ENCODE measurements around the gene DSCAML1. TPM values are rescaled to one million over a fixed set of nuclear protein-coding genes. Genes with fewer than 3 reads are reported as not detected.

The DSCAML1 gene
- total and polyA plus RNA-seq, 10 of the 15 experiments (the other 5 are each of a cell fraction or from before 2014, with no cell fraction given), result 0.03 to 0.18 (median 0.06) TPM; not detected in 1

DNA sequence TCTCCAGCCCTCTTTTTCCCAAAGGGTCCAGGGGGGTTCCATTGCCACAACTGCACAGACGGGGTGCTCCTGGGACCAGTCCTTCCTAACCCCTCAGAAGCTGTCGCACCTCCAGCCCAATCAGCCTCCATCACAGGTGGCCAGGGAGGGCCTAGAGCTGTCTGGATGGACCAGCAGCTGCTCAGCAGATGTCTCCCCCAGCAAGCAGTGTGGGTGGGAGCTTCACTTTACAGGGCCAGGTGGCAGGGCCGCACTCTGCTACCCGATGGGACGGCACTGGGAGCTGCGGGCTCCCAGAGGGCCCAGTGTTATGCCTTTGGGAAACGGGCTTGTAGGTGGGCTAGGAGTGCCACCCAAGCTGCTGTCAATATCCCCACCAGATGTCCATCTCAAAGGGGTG, 120.5 kb downstream of the DSCAML1 start:
- POLR2A ChIA-PET, result no interaction called here
- CTCF ChIA-PET, result interaction anchor here (0.5 to 0.9 kb wide), 2 partner anchors 642 to 1679 kb away, joined by 3 read pairs; no protein-coding TSS in a partner anchor
- intact Hi-C loops (cut with micrococcal nuclease; ENCODE audit: unreplicated experiment), result no loop called here
- WGBS (ENCODE audit: insufficient coverage, insufficient replicate concordance, low lambda C conversion rate, missing lambda C conversion rate), result 43% methylated on average over 6 of the region's 7 CpGs
- DNase-seq (ENCODE audit: low read depth, low spot score), result no peak
- peaks cover 4 to 8% of the 10 kb centered on the region in 2 experiments; a peak in 3 of 4 replicates for H3K27me3 ChIP-seq (replicated peaks in 1 of 2; ENCODE audit: control insufficient read depth in 2 of 2, insufficient read depth in 2 of 2, low read length in 1 of 2)
- no peaks in the 10 kb centered on the region for H3K36me3 ChIP-seq (ENCODE audit: control insufficient read depth in 2 of 2, insufficient read depth in 2 of 2, low read length in 1 of 2)
- H3K9ac ChIP-seq (ENCODE audit: control insufficient read depth, insufficient read depth, low read length), result no peak overlapping the region
- SMC1A ChIA-PET (ENCODE audit: uncharacterized antibody, unreplicated experiment), result interaction anchor here (0.6 kb wide), 1 partner anchor 1096 kb away, joined by 3 read pairs; no protein-coding TSS in a partner anchor
- no peak overlapping the region for H2AFZ ChIP-seq (ENCODE audit: control insufficient read depth, low read depth, low read length)
- BruUV-seq (replicated peaks), result no TSS peak
- H3K9me3 ChIP-seq (replicated peaks; ENCODE audit: control insufficient read depth, insufficient read depth, low read length), result no peaks in the 10 kb centered on the region
- H3K4me1 ChIP-seq (ENCODE audit: control insufficient read depth, insufficient read depth, low read length), result no peaks in the 10 kb centered on the region
- H3K79me2 ChIP-seq (ENCODE audit: control insufficient read depth, insufficient read depth, low read length), result no peaks in the 10 kb centered on the region
- TF ChIP-seq HCFC1 (IDR thresholded peaks at IDR 0.05; ENCODE audit: low read length) (no peak), POLR2AphosphoS5 (IDR thresholded peaks at IDR 0.05; ENCODE audit: low read length) (no peak), FOXM1 (IDR thresholded peaks at IDR 0.05; ENCODE audit: low read depth, low read length) (no peak), TCF7 (IDR thresholded peaks at IDR 0.05; ENCODE audit: borderline replicate concordance) (no peak), TAF1 (IDR thresholded peaks at IDR 0.05; ENCODE audit: borderline replicate concordance, low read depth, low read length) (no peak), SIN3A (IDR thresholded peaks at IDR 0.05; ENCODE audit: low read depth, low read length) (no peak)
- TF ChIP-seq, protein P1, sequence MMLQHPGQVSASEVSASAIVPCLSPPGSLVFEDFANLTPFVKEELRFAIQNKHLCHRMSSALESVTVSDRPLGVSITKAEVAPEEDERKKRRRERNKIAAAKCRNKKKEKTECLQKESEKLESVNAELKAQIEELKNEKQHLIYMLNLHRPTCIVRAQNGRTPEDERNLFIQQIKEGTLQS (IDR thresholded peaks at IDR 0.05; ENCODE audit: borderline replicate concordance, extremely low read depth, low read depth, low read length), result no peak
- TF ChIP-seq, protein P2, sequence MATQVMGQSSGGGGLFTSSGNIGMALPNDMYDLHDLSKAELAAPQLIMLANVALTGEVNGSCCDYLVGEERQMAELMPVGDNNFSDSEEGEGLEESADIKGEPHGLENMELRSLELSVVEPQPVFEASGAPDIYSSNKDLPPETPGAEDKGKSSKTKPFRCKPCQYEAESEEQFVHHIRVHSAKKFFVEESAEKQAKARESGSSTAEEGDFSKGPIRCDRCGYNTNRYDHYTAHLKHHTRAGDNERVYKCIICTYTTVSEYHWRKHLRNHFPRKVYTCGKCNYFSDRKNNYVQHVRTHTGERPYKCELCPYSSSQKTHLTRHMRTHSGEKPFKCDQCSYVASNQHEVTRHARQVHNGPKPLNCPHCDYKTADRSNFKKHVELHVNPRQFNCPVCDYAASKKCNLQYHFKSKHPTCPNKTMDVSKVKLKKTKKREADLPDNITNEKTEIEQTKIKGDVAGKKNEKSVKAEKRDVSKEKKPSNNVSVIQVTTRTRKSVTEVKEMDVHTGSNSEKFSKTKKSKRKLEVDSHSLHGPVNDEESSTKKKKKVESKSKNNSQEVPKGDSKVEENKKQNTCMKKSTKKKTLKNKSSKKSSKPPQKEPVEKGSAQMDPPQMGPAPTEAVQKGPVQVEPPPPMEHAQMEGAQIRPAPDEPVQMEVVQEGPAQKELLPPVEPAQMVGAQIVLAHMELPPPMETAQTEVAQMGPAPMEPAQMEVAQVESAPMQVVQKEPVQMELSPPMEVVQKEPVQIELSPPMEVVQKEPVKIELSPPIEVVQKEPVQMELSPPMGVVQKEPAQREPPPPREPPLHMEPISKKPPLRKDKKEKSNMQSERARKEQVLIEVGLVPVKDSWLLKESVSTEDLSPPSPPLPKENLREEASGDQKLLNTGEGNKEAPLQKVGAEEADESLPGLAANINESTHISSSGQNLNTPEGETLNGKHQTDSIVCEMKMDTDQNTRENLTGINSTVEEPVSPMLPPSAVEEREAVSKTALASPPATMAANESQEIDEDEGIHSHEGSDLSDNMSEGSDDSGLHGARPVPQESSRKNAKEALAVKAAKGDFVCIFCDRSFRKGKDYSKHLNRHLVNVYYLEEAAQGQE (IDR thresholded peaks at IDR 0.05; ENCODE audit: low read depth, low read length), result no peak
- TF ChIP-seq, protein P3, sequence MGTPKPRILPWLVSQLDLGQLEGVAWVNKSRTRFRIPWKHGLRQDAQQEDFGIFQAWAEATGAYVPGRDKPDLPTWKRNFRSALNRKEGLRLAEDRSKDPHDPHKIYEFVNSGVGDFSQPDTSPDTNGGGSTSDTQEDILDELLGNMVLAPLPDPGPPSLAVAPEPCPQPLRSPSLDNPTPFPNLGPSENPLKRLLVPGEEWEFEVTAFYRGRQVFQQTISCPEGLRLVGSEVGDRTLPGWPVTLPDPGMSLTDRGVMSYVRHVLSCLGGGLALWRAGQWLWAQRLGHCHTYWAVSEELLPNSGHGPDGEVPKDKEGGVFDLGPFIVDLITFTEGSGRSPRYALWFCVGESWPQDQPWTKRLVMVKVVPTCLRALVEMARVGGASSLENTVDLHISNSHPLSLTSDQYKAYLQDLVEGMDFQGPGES (IDR thresholded peaks at IDR 0.05), result no peak
- TF ChIP-seq, protein P4, sequence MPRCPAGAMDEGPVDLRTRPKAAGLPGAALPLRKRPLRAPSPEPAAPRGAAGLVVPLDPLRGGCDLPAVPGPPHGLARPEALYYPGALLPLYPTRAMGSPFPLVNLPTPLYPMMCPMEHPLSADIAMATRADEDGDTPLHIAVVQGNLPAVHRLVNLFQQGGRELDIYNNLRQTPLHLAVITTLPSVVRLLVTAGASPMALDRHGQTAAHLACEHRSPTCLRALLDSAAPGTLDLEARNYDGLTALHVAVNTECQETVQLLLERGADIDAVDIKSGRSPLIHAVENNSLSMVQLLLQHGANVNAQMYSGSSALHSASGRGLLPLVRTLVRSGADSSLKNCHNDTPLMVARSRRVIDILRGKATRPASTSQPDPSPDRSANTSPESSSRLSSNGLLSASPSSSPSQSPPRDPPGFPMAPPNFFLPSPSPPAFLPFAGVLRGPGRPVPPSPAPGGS (IDR thresholded peaks at IDR 0.05; ENCODE audit: borderline replicate concordance, insufficient read depth, low read depth, low read length, poor library complexity, severe bottlenecking), result no peak
- ATAC-seq, result no peak
- H3K27ac ChIP-seq (ENCODE audit: control insufficient read depth, insufficient read depth), result no peak overlapping the region
- in situ Hi-C loops (cut with MboI), result no loop called here
- FAIRE-seq, result no peak
- H3K4me3 ChIP-seq, result no peak overlapping the region
- H4K20me1 ChIP-seq (ENCODE audit: control insufficient read depth, insufficient read depth), result no peaks in the 10 kb centered on the region
- RAD21 ChIA-PET (ENCODE audit: unreplicated experiment), result no interaction called here
- H3K4me2 ChIP-seq (ENCODE audit: control insufficient read depth, insufficient read depth), result no peak overlapping the region

All from GM12878 (cell line).